Measurements from ENCODE around the gene SMLR1. TPM values are rescaled to one million over a fixed set of nuclear protein-coding genes. Genes with fewer than 3 reads are reported as not detected.

The SMLR1 gene
- total RNA-seq, 1 experiment from 2014 or later: not detected

DNA sequence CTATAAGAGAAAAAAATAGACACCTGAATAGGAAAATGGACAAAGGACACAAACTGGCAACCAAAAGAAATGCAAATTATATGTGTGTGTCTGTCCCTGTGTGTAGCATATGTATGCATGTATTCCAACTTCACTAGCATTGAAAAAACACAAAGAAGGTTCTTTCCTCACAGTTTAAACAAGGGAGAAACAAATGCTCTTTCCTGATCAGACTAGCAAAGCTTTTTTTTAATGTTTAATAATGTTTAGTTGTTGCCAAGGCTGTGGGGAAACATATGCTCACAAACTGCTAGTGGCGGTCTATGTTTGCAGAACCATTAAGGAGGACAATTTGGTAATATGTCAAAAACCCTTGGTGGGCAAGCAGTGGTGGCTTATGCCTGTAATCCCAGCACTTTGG lies 22.4 kb downstream of the SMLR1 start:
- DNase-seq (ENCODE audit: low read depth): no peak

DNA sequence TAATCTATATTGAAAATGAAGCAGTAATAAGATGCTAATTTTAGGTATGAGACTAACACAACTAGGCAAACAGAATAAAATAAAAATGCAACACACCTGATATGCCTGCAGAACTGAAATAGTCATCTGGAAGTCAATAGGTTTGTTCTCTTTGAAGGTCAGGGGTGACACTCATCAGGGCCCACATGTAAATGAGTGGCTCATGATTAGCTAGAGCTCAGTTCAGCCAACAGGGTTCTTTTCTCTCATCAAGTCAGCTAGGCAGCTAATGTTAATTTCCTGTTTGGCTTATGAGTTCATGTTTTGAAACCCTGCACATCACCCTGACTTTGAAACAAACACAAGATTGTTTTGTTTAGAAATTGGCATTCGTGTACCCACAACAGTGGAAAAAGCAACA lies 23.8 kb downstream of the SMLR1 start:
- DNase-seq (ENCODE audit: low read depth): no peak

- DNase-seq (ENCODE audit: low read depth): no peak
Measured at GRCh38 chr6:130852844-130853554, 25.8 kb downstream of the SMLR1 start.

- peak; percentile 13 for DNase-seq (ENCODE audit: low read depth)
Measured at GRCh38 chr6:130853555-130854183, 26.5 kb downstream of the SMLR1 start.

DNA sequence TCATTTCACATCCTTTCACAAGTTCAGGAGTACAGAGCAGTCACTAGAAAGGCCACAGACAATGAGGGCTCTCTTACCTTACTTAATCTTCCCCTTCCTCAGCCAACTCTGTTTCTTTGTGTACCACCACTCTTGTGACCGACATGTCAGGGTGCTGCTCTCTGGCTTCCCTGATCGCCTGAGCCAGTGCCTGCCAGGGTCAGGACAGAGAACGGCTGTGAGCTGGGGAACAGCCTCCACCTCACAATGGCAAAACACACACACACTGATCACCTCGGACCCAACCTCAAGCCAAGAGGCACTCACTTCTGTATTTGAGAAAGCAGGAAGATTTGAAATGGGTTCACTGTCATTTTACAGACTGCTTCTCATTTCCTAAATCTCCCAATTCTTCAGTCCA lies 30.8 kb downstream of the SMLR1 start:
- no peak for DNase-seq (ENCODE audit: low read depth)

DNA sequence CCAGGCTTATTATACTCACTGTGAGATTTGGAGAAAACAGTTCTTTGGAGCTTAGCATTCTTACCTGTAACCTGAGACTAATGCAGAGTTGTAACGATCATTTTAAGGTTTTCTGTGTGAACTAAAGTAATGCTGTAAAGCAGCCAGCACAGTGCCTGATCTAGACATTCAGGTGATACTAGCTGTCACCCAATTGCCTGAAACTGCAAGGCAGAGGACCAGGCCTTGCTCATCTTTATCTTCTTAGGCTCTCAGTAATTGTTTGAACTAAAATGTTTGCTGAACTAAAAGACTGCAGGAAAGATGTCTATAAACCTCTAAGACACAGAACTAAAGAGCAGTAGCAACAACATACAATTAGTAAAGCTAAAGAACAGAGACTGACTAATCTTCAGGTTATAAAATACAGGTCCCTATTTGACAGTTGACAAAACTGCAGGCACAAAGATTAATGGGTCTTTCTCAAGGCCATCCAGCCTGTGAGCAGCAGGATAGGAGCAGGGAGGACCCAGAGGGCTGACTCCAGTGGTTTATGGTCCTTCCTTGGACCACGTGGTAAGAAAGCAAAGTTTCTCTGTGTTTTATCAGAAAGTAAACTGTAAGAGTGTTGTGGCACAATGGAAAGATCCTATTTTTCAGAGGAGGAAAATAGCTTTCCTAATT lies 31.4 kb downstream of the SMLR1 start:
- no peak for DNase-seq (ENCODE audit: low read depth)

- no peak for DNase-seq (ENCODE audit: low read depth)
Measured at GRCh38 chr6:130859161-130859867, 32.1 kb downstream of the SMLR1 start.

GRCh38 chr6:130862370-130862769 lies 35.2 kb downstream of the SMLR1 start:
- DNase-seq (ENCODE audit: low read depth): no peak

DNA sequence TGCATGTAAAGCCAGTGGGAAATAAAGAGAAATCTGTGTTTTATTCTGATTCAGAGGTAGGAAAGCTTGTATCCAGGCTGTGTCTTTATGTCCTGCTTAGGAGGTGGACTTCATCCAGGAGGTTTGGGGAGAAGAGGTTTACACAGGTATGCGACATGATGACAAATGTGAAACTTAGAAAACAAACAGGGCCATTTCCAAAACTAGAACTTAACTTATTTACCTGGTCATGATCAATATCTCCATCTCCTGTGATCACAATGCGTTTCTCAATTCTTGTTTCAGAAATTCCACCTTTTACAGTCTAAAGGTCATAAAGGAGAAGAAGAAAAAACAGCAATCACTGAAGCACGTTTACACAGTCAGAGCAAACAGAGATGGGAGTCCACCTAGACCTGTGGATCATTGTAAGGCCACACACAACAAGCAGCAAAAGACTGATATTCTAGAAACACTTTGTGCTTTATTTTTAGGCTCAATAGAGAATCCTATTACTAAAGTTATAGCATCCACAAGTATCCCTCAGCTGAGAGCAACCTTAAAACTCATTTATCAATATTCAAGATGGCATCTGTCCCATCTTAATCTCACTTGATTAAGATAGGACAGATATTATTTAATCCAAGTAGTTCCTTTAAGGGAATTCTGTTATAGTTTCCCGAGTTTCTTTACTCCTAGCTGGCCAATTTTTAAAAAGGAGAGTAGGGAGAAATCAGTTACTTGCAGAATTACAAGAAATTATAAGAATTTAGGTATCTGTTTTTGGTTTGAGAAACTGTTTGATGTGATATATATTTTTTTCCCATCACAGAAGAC lies 36.4 kb downstream of the SMLR1 start:
- no peak for DNase-seq (ENCODE audit: low read depth)

- no peak for DNase-seq (ENCODE audit: low read depth)
Measured at GRCh38 chr6:130864344-130864743, 37.1 kb downstream of the SMLR1 start.

DNA sequence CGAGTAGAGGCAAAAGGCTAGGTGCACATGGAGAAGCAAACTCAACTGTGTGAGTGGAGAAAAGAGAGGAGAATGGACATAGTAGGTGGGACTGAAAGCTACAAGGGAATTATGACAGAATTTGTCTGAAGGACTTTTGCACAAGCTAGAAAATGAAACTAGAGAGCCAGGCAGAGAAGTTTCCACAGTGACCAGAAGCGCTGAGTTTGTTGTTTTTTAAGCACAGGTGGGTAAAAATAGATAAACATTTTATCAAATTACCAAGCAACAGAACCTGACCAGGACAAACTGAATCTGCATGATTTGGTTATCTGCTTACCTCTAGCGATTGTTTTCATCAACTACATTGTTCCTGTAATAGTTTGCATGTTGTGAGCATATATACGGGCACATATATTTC lies 38.6 kb downstream of the SMLR1 start:
- DNase-seq (ENCODE audit: low read depth): no peak

DNA sequence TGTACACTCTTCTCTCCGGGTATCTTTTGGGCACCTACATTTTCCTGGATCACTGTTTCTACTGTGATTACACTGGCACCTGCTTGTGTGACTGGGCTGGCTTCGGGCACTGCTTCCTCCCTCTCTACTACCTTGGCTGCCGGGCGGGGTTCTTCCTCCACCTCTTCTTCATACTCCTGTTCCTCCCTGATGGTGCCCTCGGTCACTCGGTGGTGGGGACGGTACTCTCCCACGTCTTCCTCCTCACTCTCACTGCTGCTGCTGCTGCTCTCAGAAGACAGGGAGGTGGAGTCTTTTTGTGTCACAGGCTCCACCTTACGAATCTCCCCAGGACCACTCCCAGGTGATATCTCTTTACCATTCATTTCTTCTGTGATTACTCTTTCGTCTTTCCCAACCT lies 42.5 kb downstream of the SMLR1 start:
- DNase-seq (ENCODE audit: low read depth): no peak

GRCh38 chr6:130870179-130870880 lies 43.1 kb downstream of the SMLR1 start:
- DNase-seq (ENCODE audit: low read depth): no peak

DNA sequence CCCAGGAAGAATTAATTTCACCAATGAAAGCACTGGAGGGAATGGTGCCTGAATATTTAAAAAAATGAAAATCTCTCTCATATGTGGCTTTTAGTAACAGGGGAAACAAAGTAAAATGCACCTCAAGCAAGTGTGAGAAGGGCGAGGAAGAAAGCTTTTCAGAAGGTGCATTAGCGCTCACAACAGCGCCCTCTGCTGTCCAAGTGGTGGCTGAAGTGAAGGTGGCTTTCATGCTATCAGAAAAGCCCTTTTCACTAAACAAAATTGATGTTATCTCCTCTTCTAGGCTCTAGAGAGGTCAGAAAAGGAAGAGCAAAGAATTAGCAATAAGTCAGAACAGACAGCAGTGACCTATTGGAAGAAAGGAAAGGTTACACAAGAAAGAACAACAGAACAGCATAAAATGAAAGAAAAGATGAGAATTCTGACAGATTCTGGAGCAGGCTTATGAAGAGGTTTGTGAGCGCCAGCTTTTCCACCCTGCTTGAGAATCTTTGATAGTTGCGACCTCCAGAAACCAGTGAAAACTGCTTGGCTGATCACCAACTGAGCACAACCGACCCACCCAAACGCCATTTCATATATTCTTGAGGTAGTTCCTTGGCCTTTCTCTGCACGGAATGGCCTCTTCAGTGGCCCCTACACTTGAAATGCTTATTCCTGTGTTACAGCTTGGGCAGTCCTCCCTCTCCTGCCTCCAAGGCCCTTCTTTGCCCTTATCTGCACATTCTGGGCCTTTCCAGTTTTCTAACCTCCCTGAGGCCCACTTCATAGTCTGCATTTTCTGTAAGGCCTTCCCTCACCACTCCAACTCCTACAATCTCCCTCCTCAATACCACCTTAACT lies 45.3 kb downstream of the SMLR1 start:
- DNase-seq (ENCODE audit: low read depth): peak; percentile 36

DNA sequence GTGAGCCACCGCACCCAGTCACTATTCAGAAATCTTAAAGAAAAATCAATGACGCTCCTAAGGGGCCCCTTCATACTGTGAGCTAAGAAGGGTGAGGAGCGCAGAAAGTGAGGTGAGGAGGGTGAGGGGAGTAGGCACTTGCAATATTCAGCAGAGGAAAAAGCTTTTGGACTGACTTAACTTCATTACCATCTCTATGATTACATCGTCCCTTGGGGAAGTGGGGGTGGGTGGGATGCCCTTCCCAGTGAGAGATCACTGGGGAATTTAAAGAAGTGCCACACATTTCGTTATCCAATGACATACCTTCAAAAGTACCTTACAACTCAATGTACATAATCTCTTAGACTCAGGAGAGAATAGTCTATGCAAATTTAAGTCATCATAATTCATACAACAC lies 46.5 kb downstream of the SMLR1 start:
- no peak for DNase-seq (ENCODE audit: low read depth)

DNA sequence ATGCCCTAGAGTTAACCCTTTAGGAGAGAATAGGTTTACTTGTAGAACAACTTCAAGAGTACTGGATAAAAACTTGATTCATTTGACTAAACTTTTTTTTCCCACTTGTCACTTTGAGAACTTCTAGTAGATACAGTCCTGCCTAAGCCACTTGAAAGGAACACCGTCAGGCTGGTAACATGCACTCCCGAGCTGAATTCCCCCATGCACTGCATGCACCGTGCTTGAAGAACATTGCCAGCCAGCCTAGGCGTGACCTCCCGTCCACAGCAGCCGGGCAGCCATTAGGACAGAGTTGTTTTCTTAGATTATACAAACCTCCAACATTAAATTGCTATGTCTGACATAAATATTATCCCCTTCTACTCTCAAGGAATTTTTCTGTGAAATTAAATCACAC lies 52.6 kb downstream of the SMLR1 start:
- no peak for DNase-seq (ENCODE audit: low read depth)

DNA sequence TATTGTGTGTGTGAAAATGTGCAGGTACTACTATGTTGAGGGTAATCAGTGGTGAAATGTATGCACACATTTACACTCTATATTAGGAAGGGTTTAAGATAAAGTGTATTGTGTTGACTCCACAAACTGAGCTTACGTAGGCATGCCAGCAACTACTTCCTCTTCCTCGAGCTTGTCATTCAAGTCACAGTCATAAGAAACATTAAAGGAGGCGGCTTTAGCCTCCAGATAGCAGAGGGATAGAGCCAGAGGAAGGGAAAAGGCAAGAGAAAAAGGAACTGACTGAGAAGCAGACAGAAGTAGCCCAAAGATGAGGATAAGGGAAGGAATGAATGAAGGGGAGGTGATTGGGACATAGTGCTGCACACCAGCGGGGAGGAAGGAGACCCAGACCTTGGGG lies 55.2 kb downstream of the SMLR1 start:
- no peak for DNase-seq (ENCODE audit: low read depth)

- DNase-seq (ENCODE audit: low read depth): peak; percentile 54
Measured at GRCh38 chr6:130885392-130886192, 58.4 kb downstream of the SMLR1 start.

Data from HT1080 (cell line).